Stimulated activated CD8-positive, alpha-beta memory T cell treated with anti-CD3 and anti-CD28 coated beads, Interleukin-4, amount 100 ng/mL, for 1 hour (primary cell): Measurements from ENCODE around the gene LAMA3.

ENCODE experiments used
- DNase-seq, 2 donors: peaks; one replicate each; pipeline ENCODE4 v3.0.0-alpha.2; 2020; ENCODE audit warnings: low read depth in 2 of 2, low spot score in 1 of 2

The LAMA3 gene

GRCh38 chr18:23966909-23967308 lies 277.7 kb downstream of the LAMA3 start:
- no peak for DNase-seq

- no peak for DNase-seq
These were observed 278.3 kb downstream of the LAMA3 start for GRCh38 chr18:23967321-23968089.

- no peak for DNase-seq
These were observed 279.7 kb downstream of the LAMA3 start for GRCh38 chr18:23968638-23969604.

- no peak for DNase-seq
These were observed 280.4 kb downstream of the LAMA3 start for GRCh38 chr18:23969664-23970063.

DNA sequence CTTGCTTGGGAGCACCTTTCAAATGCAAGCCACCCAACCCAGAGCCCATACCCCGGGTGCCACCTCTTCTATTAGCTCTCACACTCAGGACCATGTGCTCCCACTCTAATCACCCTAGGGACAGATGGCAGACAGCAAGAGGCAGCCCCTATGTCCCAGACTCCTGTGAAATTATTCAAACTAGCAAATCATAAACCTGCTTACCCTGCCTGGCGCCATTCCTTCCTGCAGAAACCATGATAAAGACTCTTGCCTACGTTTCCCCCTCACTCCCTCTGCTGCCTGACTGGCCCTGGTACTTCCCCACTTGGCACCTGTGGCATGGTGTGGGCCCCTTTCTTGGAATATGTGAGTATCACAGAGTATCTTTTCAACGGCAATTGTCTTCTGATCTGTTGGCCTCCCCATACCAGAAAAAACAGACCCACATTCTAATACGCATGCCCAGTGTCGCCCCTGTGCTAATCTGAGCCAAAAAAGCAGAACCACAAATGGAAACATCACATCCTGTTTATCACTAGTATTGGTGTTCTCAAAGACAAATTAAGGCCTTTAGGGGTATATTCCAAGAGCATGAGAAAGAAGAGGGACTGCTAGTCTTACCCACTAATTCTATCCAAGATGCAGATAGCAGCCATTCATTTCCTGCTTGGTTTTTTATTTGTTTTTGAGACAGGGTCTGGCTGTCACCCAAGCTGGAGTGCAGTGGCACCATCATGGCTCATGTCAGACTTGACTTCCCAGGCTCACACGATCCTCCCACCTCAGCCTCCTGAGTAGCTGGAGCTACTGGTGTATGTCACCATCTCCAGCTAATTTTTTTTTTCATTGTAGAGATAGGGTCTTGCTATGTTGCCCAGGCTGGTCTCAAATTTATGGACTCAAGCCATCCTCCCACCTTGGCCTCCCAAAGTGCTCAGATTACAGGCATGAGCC lies 281.2 kb downstream of the LAMA3 start:
- no peak for DNase-seq

GRCh38 chr18:23971097-23971440 lies 281.8 kb downstream of the LAMA3 start:
- no peak for DNase-seq

- no peak for DNase-seq
These were observed 282.5 kb downstream of the LAMA3 start for GRCh38 chr18:23971666-23972230.

- DNase-seq: no peak
These were observed 283.2 kb downstream of the LAMA3 start for GRCh38 chr18:23972453-23972852.

DNA sequence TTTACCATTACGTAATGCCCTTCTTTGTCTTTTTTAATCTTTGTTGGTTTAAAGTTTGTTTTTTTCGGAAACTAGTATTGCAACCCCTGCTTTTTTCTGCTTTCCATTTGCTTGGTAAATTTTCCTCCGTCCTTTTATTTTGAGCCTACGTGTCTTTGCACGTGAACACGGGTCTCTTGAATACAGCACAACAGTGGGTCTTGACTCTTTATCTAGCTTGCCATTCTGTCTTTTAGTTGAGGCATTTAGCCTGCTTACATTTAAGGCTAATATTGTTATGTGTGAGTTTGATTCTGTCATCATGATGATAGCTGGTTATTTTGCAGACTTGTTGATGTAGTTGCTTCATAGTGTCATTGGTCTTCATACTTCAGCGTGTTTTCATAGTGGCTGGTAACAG lies 287.9 kb downstream of the LAMA3 start:
- no peak for DNase-seq

DNA sequence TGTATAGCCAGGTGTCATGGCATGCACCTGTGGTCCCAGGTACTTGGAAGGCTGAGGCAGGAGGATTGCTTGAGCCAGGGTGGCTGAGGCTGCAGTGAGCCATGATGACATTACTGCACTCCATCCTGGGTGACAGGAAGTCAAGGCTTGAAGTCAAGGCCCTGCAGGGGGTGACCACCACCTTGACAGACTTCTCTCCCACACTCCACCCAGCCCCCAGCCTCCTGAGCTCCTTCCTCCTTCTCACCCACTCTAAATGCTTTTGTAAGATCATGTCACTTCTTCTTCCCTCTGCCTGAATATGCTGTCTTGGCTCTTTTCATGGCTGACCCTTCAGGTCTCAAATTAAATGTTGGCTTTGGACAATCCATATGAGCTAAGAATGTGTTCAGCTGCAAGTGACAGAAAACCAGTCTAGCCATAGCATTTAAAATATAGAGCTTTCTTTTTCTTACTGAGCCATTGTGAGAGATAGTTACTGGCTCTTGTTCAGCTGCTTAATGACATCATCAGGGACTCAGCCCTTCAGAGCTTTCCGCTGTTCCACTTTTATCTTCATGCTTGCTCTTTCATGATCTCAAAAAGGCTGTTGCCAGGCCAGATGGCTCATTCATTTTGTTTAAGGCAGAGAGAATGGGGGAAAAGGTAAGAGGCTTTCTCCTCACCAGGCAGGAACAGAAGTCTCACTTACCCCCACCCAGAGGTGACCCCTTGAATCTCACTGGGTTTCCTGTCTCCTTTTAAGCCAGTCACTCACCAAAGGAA lies 288.6 kb downstream of the LAMA3 start:
- no peak for DNase-seq

DNA sequence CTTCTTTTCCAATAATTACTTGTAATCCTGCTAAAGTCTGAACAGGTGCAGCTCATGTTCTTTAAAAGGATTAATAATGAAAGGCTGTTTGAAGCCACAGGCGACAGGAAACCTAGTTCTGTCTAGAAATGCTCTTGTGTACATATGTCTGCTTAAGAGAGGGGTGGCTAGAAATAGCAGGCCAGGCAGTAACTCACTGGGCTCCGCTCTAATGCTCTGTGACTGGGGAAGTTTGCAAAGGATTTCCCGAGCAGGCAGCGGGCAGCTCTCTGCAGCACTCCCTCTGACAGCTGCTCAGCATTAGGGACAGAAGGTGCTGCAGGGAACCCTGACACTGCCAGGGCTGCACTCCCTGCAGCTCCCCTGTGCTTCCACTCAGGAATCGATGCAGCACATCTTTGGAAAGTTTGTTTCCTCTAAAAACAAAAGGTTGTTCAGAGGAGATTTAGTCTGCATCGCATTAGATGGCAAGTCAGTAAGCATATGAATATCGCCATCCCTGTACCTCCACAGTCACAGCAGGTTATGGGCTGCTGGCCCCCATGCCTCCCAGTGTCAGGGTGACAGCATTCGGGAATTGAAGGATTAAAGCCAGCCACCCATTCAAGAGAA lies 292.2 kb downstream of the LAMA3 start:
- no peak for DNase-seq

DNA sequence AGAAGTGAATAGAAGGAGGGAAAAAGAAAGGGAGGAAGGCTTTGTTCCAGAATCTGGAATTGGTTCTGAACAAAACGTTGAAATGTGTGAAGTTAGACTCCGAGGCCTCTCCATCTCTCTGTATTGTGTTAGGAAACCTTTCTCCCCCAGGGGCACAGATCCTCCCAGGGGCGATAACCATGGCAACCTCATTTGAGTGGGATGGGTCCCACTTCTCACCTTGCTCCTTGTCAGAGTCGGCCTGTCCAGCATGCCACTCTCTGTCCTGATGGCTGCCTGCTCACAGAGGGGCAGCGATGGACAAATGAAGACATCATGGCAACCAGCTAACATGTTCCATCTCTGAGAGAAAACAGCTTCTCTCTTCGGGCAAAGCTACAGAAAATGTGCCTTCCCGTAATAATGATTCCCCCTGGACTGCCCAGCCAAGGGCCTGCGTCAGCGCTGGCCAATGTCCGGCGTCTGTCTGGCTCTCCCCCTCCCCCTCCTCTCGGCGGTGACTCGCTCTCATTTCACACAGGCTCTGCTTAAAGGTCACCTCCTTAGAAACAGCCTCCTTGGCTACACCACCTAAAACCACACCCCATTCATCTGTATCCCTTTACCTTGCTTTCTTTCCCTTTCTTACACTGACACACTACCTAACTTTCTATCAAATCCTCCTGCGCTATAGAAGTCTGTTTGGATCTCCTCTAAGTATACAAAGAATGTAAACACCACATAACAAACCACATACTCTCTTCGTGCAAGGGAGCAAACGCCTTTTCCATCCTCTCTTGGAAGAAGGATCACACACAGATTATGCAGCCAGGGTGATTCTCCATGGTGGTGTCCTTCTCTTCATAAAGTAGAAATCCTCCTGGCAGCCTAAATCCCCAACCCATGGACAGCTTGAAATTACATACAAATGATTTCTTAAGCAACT lies 293.2 kb downstream of the LAMA3 start:
- DNase-seq: no peak

- no peak for DNase-seq
These were observed 293.9 kb downstream of the LAMA3 start for GRCh38 chr18:23983112-23983511.

DNA sequence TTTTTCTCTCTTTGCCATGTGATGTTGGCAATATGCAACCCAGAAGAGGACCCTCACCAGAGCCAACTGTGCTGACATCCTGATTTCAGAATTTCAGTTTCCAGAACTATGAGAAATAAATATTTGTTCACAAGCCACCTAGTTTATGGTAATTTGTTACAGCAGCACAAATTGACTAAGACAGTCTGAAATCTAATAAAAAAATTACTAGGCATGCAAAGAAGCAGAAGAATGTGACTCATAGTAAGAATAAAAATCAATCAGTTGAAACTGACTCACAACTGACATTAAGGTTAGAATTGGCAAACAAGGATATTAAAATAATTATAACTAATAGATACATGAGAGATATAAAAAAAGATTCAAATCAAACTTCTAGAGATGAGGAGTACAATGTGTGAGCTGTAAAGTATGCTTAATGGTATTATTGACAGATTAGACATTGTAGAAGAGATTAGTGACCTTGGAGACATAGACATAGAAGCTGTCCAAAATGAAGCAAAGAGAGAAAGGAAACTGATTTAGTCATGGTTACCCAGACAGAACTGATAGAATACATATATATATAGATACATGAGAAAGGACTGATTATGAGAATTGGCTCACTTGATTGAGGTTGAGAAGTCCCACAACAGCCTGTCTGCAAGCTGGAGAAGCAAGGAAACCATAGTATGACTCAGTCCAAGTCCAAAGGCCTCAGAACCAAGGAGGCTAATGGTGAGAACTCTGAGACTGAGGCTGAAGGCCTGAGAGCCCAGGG lies 297.5 kb downstream of the LAMA3 start:
- DNase-seq: no peak

DNA sequence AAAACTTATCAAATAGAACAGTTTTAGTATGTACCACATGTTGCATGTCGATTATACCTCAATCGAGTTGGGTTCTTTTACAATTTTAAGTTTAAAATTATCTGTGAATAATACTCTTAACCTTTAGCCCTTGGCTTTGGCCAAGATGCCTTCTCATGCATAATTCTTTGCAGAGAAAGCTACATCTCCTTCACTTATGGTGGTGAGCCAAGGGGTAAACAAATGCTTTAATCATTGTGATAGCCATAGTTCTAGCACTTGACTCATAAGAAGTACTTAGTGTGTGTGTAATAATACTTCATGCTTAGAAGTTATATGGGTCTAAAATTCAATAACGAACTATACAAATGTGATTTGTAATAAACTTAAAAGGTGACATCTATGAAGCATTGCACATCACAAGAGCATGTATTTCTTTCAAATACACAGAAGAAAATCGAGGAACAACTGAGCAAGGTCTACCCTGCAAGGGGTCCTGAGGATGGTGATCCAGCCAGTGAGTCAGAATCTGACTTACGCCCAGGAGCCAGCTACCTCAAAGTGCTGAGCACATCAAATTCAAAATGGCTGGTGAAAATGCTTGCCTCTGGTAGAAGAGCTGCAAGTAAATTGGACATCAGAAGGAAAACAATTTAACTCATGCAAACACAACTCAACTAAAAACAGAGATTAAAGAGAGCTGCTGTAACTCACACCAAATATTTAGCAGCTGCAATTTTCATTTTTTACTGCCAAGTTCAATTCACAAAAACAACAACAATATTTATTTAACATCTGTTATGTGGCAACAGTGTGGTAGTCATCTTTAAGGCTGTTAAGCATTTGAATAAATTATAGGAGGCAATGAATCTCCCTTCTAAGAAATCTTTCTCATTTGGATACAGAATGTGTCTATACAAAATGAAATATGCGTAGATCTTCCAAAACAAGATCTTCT lies 301.5 kb downstream of the LAMA3 start:
- no peak for DNase-seq

- no peak for DNase-seq
These were observed 303.1 kb downstream of the LAMA3 start for GRCh38 chr18:23992089-23992940.
